ENCODE results near the gene ANO9. TPM values are rescaled to one million over a fixed set of nuclear protein-coding genes. Genes with fewer than 3 reads are reported as not detected.
"Not testable (repeated sequence)": the region's sequence is repeated elsewhere in the genome, so short reads cannot be mapped to it uniquely, and the experiment has no call there.

ANO9 gene
- total RNA-seq, 1 experiment from 2014 or later: 9.4 TPM

GRCh38 chr11:439315-440064, 2.3 kb downstream of the ANO9 start:
- TF ChIP-seq CTCF (IDR thresholded peaks at IDR 0.05; ENCODE audit: unreplicated experiment): no peak
- intact Hi-C loops (cut with micrococcal nuclease): no loop called here

DNA sequence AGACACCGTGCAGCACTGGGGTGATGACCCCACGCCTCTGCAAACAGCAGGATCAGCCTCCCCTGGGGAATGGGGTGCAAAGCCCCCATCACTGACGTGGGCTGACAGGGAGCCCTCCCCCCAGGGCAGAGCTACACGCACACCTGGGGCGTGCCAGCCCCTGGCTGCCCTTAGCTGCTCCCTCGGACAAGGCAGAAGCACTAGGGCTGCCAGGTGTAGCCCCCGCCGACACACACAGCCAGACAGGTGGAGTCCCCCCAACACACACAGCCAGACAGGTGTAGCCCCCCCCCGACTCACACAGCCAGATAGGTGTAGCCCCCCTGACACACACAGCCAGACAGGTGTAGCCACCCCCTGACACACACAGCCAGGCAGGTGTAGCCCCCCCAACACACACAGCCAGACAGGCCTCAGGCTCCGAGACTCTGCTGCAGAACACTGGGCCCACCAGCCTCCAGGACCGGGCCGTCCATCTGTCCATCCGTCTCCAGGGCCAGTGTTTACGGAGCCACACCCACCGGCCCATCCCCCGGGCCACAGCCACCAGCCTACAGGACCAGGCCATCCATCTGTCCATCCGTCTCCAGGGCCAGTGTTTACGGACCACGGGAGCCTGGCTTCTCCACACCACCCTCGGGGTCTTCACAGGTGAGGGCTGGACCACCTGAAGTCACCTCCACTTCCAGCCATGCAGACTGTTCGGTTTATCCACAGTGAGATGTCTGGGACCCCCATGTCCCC, 3.5 kb downstream of the ANO9 start:
- no peak for TF ChIP-seq CTCF (IDR thresholded peaks at IDR 0.05; ENCODE audit: unreplicated experiment)

More at GRCh38 chr11:439315-440064, 2.3 kb downstream of the ANO9 start:
- Mint-ChIP-seq H3K4me1 (ENCODE audit: insufficient read depth, unreplicated experiment) (no peaks in the 10 kb centered on the region), H3K27me3 (ENCODE audit: insufficient read depth, unreplicated experiment) (no peaks in the 10 kb centered on the region), H3K9me3 (ENCODE audit: unreplicated experiment) (no peaks in the 10 kb centered on the region), H3K27ac (ENCODE audit: low read depth, unreplicated experiment) (no peak overlapping the region), H3K36me3 (ENCODE audit: insufficient read depth, unreplicated experiment) (no peaks in the 10 kb centered on the region), H3K4me3 (ENCODE audit: unreplicated experiment) (no peak overlapping the region)
- no peak for DNase-seq (ENCODE audit: unreplicated experiment)
- CTCF ChIA-PET: interaction anchor here (0.6 to 2.0 kb wide), 2 partner anchors 9 to 12 kb away, joined by 3 to 7 read pairs; no protein-coding TSS in a partner anchor
- no TSS peak for BruUV-seq (replicated peaks)
- POLR2A ChIA-PET: interaction anchor here (0.5 to 0.9 kb wide), 4 partner anchors 18 to 858 kb away, joined by 3 read pairs; no protein-coding TSS in a partner anchor

GRCh38 chr11:437228-437870, 4.5 kb downstream of the ANO9 start:
- CTCF ChIA-PET: no interaction called here
- BruUV-seq (replicated peaks): no TSS peak
- POLR2A ChIA-PET: no interaction called here
- TF ChIP-seq CTCF (IDR thresholded peaks at IDR 0.05; ENCODE audit: unreplicated experiment): no peak
- Mint-ChIP-seq H3K4me3 (ENCODE audit: unreplicated experiment) (no peak overlapping the region), H3K27ac (ENCODE audit: low read depth, unreplicated experiment) (no peak overlapping the region), H3K36me3 (ENCODE audit: insufficient read depth, unreplicated experiment) (no peaks in the 10 kb centered on the region), H3K4me1 (ENCODE audit: insufficient read depth, unreplicated experiment) (no peaks in the 10 kb centered on the region), H3K27me3 (ENCODE audit: insufficient read depth, unreplicated experiment) (no peaks in the 10 kb centered on the region), H3K9me3 (ENCODE audit: unreplicated experiment) (no peaks in the 10 kb centered on the region)
- no peak for DNase-seq (ENCODE audit: unreplicated experiment)
- intact Hi-C loops (cut with micrococcal nuclease): no loop called here

More for the DNA sequence above, 3.5 kb downstream of the ANO9 start:
- no peaks in the 10 kb centered on the region for H3K9me3 Mint-ChIP-seq (ENCODE audit: unreplicated experiment)
- H3K4me3 Mint-ChIP-seq (ENCODE audit: unreplicated experiment): no peak overlapping the region
- intact Hi-C loops (cut with micrococcal nuclease): no loop called here
- no peaks in the 10 kb centered on the region for H3K27me3 Mint-ChIP-seq (ENCODE audit: insufficient read depth, unreplicated experiment)
- ChIA-PET POLR2A (interaction anchor here (0.9 kb wide), 1 partner anchor 16 kb away, joined by 3 read pairs; no protein-coding TSS in a partner anchor), CTCF (interaction anchor here (0.6 to 2.0 kb wide), 3 partner anchors 11 kb away, joined by 3 to 7 read pairs (median 4); no protein-coding TSS in a partner anchor)
- H3K36me3 Mint-ChIP-seq (ENCODE audit: insufficient read depth, unreplicated experiment): no peaks in the 10 kb centered on the region
- no peaks in the 10 kb centered on the region for H3K4me1 Mint-ChIP-seq (ENCODE audit: insufficient read depth, unreplicated experiment)
- BruUV-seq (replicated peaks): no TSS peak
- DNase-seq (ENCODE audit: unreplicated experiment): no peak
- no peak overlapping the region for H3K27ac Mint-ChIP-seq (ENCODE audit: low read depth, unreplicated experiment)

DNA sequence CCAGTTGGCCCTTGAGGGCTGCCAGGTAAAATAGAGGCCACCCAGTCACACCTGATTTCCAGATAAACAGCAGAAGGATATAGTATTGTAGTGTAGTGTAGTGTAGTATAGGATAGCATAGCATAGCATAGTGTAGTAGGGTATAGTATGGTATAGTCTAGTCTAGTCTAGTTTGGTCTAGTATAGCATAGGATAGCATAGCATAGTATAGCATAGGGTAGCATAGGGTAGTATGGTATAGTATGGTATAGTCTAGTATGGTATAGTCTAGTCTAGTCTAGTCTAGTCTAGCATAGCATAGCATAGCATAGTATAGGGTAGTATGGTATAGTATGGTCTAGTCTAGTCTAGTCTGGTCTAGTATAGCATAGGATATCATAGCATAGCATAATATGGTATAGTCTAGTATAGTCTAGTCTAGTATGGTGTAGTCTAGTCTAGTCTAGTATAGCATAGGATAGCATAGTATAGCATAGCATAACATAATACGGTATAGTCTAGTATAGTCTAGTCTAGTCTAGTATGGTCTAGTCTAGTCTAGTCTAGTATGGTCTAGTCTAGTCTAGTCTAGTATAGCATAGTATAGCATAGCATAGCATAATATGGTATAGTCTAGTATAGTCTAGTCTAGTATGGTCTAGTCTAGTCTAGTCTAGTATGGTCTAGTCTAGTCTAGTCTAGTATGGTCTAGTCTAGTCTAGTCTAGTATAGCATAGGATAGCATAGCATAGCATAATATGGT, 6.6 kb downstream of the ANO9 start:
- H3K27ac Mint-ChIP-seq (ENCODE audit: low read depth, unreplicated experiment); BruUV-seq (replicated peaks); POLR2A ChIA-PET; H3K36me3 Mint-ChIP-seq (ENCODE audit: insufficient read depth, unreplicated experiment); H3K4me3 Mint-ChIP-seq (ENCODE audit: unreplicated experiment); H3K27me3 Mint-ChIP-seq (ENCODE audit: insufficient read depth, unreplicated experiment); H3K9me3 Mint-ChIP-seq (ENCODE audit: unreplicated experiment); CTCF ChIA-PET; DNase-seq (ENCODE audit: unreplicated experiment); intact Hi-C loops (cut with micrococcal nuclease); H3K4me1 Mint-ChIP-seq (ENCODE audit: insufficient read depth, unreplicated experiment): not testable (repeated sequence)

All from MCF 10A (cell line).